AG04449 (cell line): ENCODE measurements around the gene DPH7.
"Not testable (repeated sequence)": the region's sequence is repeated elsewhere in the genome, so short reads cannot be mapped to it uniquely, and the experiment has no call there.

Experiments used
- CTCF ChIA-PET: fragments of 350-600 bp; formaldehyde crosslinking; extraction: SDS; loops from one replicate; lab custom pipeline; 2021; ENCODE audit warnings: antibody characterized with exemption; lab: Yijun Ruan, JAX
- POLR2A ChIA-PET: fragments of 400-600, 350-600 bp; formaldehyde crosslinking; extraction: SDS; loops from one replicate; lab custom pipeline; 2020; ENCODE audit warnings: antibody characterized with exemption, inconsistent platforms; lab: Yijun Ruan, JAX
- DNase-seq: peaks from one replicate; pipeline ENCODE4 v3.0.0-alpha.2; 2010; ENCODE audit warnings: low read depth, low spot score
- H3K4me3 ChIP-seq: 2 replicates; pipeline ENCODE4 v1.5.1; 2011; ENCODE audit warnings: low read depth, mild to moderate bottlenecking, control low read depth, low read length
- CTCF ChIP-seq: IDR thresholded peaks from one replicate; pipeline ENCODE4 v1.5.1; 2011; ENCODE audit warnings: mild to moderate bottlenecking, moderate library complexity, low read length, control low read depth, inconsistent platforms; ENCODE audit not compliant: insufficient read depth; ENCODE audit errors: missing control alignments

Gene DPH7

GRCh38 chr9:137575716-137576411 is 2.9 kb downstream of the DPH7 start:
- no peak overlapping the region for H3K4me3 ChIP-seq
- TF ChIP-seq CTCF: no peak
- ChIA-PET POLR2A (interaction anchor here (0.6 kb wide), 1 partner anchor 24 kb away, joined by 4 read pairs; the partner anchor contains the start of gene MRPL41), CTCF (interaction anchor here (5.3 kb wide), 1 partner anchor 13 kb away, joined by 91 read pairs; the partner anchor contains the start of gene ZMYND19)
- DNase-seq: no peak

GRCh38 chr9:137575364-137575715 is 3.4 kb downstream of the DPH7 start:
- H3K4me3 ChIP-seq: no peak overlapping the region
- CTCF ChIA-PET: no interaction called here
- POLR2A ChIA-PET: no interaction called here
- no peak for DNase-seq
- TF ChIP-seq CTCF: no peak

- ChIA-PET CTCF (no interaction called here), POLR2A (no interaction called here)
- DNase-seq: no peak
- TF ChIP-seq CTCF: no peak
- H3K4me3 ChIP-seq: no peak overlapping the region
Measured at GRCh38 chr9:137574192-137574591, 4.5 kb downstream of the DPH7 start.

GRCh38 chr9:137570566-137570965 is 8.2 kb downstream of the DPH7 start:
- ChIA-PET CTCF (no interaction called here), POLR2A (interaction anchor here (0.8 kb wide), 1 partner anchor 8 kb away, joined by 3 read pairs; the partner anchor contains the start of gene DPH7)
- DNase-seq: no peak
- TF ChIP-seq CTCF: no peak
- no peak overlapping the region for H3K4me3 ChIP-seq

GRCh38 chr9:137569609-137570203 is 9.0 kb downstream of the DPH7 start:
- POLR2A ChIA-PET: interaction anchor here (0.8 kb wide), 1 partner anchor 9 kb away, joined by 3 read pairs; the partner anchor contains the start of gene DPH7
- H3K4me3 ChIP-seq: no peak overlapping the region
- TF ChIP-seq CTCF: no peak
- DNase-seq: no peak
- CTCF ChIA-PET: no interaction called here

DNA sequence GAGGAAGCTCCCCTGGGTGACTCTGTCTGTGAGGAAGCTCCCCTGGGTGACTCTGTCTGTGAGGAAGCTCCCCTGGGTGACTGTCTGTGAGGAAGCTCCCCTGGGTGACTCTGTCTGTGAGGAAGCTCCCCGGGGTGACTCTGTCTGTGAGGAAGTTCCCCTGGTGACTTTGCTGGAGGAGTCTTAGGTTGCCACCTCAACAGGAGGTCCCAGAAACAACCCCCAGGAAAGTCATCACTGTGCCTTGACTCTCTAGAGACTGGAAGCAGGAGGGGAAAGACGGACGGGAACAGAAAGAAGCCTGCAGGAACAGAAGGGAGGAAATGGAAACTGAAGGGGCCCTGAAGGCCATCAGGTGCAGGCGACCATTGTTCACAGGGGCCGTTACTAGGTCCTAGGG is 10.3 kb downstream of the DPH7 start:
- DNase-seq, CTCF ChIA-PET, POLR2A ChIA-PET, H3K4me3 ChIP-seq: not testable (repeated sequence)
